ENCODE measurements around the gene WDPCP. TPM values are rescaled to one million over a fixed set of nuclear protein-coding genes. Genes with fewer than 3 reads are reported as not detected.

Gene WDPCP
- total and polyA plus RNA-seq, 12 donors, result 2.7 to 14.6 (median 9.3) TPM

DNA sequence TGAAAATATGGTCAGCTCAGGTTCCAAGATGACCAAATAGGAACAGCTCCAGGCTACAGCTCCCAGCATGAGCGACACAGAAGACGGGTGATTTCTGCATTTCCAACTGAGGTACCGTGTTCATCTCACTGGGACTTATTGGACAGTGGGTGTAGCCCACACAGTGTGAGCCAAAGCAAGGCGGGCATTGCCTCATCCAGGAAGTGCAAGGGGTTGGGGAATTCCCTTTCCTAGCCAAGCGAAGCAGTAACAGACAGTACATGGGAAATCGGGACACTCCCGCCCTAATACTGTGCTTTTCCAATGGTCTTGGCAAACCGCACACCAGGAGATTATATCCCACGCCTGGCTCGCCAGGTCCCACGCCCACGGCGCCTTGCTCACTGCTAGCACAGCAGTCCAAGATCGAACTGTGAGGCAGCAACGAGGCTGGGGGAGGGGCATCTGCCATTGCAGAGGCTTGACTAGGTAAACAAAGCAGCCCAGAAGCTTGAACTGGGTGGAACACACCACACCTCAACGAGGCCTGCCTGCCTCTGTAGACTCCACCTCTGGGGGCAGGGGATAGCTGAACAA lies 57.5 kb downstream of the WDPCP start:
- Histone ChIP-seq H3K27me3 (no peaks in the 10 kb centered on the region), H3K9me3 (replicated peaks in 1 of 3) (no peaks in the 10 kb centered on the region), H3K4me1 (replicated peaks in 1 of 2) (no peaks in the 10 kb centered on the region), H3K36me3 (replicated peaks in 1 of 2) (no peaks in the 10 kb centered on the region), H3K27ac (no peak overlapping the region), H3K4me3 (no peak overlapping the region)
- TF ChIP-seq, protein P1, sequence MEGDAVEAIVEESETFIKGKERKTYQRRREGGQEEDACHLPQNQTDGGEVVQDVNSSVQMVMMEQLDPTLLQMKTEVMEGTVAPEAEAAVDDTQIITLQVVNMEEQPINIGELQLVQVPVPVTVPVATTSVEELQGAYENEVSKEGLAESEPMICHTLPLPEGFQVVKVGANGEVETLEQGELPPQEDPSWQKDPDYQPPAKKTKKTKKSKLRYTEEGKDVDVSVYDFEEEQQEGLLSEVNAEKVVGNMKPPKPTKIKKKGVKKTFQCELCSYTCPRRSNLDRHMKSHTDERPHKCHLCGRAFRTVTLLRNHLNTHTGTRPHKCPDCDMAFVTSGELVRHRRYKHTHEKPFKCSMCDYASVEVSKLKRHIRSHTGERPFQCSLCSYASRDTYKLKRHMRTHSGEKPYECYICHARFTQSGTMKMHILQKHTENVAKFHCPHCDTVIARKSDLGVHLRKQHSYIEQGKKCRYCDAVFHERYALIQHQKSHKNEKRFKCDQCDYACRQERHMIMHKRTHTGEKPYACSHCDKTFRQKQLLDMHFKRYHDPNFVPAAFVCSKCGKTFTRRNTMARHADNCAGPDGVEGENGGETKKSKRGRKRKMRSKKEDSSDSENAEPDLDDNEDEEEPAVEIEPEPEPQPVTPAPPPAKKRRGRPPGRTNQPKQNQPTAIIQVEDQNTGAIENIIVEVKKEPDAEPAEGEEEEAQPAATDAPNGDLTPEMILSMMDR (IDR thresholded peaks at IDR 0.05), result no peak
- no peak for TF ChIP-seq POLR2A (IDR thresholded peaks at IDR 0.05)
- no peak for DNase-seq
- intact Hi-C loops (cut with DNase I), result no loop called here
- WGBS, 4 donors, result 84 to 89% (median 88%) methylated on average over 15 to 16 of the region's 16 CpGs

DNA sequence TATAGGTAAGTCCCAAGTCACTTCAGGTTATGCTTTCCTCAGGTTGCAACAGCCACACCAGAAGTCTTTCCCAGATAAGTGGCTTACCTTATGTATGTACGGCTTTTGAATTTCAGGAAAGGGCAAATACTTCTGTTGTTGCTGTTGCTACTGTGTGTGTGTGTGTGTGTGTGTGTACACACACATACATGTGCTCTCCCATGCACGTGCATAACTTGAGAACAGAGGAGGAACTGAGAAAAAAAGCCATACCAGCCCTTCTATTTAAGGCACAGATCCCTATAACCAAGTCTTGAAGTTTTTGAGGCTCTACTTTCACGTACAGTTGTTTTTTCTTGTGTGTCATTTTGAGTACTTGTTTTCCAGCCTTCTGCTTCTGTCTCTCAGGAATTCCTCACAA lies 62.4 kb downstream of the WDPCP start:
- Histone ChIP-seq H3K9me3 (replicated peaks in 1 of 3) (peaks cover 0 to 9% (median 0%) of the 10 kb centered on the region in 3 donors), H3K36me3 (replicated peaks in 1 of 2) (no peaks in the 10 kb centered on the region), H3K27ac (no peak overlapping the region), H3K4me3 (no peak overlapping the region), H3K4me1 (replicated peaks in 1 of 2) (no peaks in the 10 kb centered on the region), H3K27me3 (no peaks in the 10 kb centered on the region)
- 88 to 92% (median 90%) methylated on average over 3 of the region's 3 CpGs for WGBS, 4 donors
- intact Hi-C loops (cut with DNase I), result no loop called here
- no peak for DNase-seq
- TF ChIP-seq, protein P1 (IDR thresholded peaks at IDR 0.05), result no peak

- H3K36me3 ChIP-seq (replicated peaks in 1 of 2), result no peaks in the 10 kb centered on the region
- H3K27ac ChIP-seq, result no peak overlapping the region
- 88 to 94% (median 89%) methylated on average over 1 of the region's 1 CpG for WGBS, 4 donors
- H3K9me3 ChIP-seq (replicated peaks in 1 of 3), result peaks cover 0 to 20% (median 0%) of the 10 kb centered on the region in 3 donors
- no peak for DNase-seq
- no peaks in the 10 kb centered on the region for H3K27me3 ChIP-seq
- TF ChIP-seq POLR2A (IDR thresholded peaks at IDR 0.05), result no peak
- TF ChIP-seq, protein P1 (IDR thresholded peaks at IDR 0.05), result no peak
- H3K4me3 ChIP-seq, result no peak overlapping the region
- H3K4me1 ChIP-seq (replicated peaks in 1 of 2), result no peaks in the 10 kb centered on the region
- intact Hi-C loops (cut with DNase I), result no loop called here
Observed at GRCh38 chr2:63522950-63523349, 65.3 kb downstream of the WDPCP start.

DNA sequence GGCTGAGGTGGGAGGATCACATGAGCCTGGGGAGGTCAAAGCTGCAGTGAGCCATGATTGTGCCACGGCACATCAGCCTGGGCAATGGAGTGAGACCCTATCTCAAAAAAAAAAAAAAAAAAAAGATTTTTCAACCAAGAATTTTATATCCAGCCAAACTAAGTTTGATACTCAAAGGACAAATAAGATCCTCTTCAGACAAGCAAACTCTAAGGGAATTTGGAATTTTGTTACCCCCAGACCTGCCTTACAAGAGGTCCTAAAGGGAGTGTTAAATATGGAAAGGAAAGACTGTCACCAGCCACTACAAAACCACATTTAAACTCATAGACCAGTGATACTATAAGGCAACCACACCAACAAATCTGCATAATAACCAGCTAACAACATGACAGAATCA lies 67.5 kb downstream of the WDPCP start:
- DNase-seq, result no peak
- Histone ChIP-seq H3K4me1 (replicated peaks in 1 of 2) (no peaks in the 10 kb centered on the region), H3K27ac (no peak overlapping the region), H3K9me3 (replicated peaks in 1 of 3) (peaks cover 0 to 20% (median 0%) of the 10 kb centered on the region in 3 donors), H3K27me3 (no peaks in the 10 kb centered on the region), H3K36me3 (replicated peaks in 1 of 2) (no peaks in the 10 kb centered on the region), H3K4me3 (no peak overlapping the region)
- 83 to 100% (median 92%) methylated on average over 1 of the region's 1 CpG for WGBS, 4 donors
- TF ChIP-seq POLR2A (IDR thresholded peaks at IDR 0.05), result no peak
- TF ChIP-seq, protein P1 (IDR thresholded peaks at IDR 0.05), result no peak
- intact Hi-C loops (cut with DNase I), result no loop called here
